Measurements from ENCODE around the gene NCKAP5.

Gene NCKAP5

DNA sequence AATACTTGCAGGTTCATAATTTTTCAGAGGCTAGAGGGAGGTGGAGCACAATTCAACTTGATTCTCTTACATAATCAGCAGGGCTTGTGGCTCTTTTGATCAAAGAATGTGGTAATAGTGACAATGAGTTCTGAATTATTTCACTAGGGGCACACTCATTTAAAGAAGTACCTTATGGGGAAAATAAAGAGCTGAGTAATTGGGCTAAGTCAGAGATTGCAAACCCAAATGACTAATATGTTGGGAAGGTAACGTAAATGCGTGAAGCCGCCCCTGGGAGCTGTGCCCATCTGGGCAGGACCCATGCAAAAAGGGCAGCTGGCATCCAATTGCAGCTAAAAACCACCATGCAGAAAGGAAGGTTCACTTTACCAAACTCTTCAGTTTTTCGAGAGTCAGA lies 35.3 kb downstream of the NCKAP5 start:
- no peak overlapping the region for H3K9ac ChIP-seq (ENCODE audit: low read length)
- H3K36me3 ChIP-seq (ENCODE audit: insufficient read depth, low read length): no peaks in the 10 kb centered on the region
- no peaks in the 10 kb centered on the region for H4K20me1 ChIP-seq (ENCODE audit: insufficient read depth, low read length)
- TF ChIP-seq, protein P1, sequence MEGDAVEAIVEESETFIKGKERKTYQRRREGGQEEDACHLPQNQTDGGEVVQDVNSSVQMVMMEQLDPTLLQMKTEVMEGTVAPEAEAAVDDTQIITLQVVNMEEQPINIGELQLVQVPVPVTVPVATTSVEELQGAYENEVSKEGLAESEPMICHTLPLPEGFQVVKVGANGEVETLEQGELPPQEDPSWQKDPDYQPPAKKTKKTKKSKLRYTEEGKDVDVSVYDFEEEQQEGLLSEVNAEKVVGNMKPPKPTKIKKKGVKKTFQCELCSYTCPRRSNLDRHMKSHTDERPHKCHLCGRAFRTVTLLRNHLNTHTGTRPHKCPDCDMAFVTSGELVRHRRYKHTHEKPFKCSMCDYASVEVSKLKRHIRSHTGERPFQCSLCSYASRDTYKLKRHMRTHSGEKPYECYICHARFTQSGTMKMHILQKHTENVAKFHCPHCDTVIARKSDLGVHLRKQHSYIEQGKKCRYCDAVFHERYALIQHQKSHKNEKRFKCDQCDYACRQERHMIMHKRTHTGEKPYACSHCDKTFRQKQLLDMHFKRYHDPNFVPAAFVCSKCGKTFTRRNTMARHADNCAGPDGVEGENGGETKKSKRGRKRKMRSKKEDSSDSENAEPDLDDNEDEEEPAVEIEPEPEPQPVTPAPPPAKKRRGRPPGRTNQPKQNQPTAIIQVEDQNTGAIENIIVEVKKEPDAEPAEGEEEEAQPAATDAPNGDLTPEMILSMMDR (IDR thresholded peaks at IDR 0.05; ENCODE audit: low read length): no peak
- no peak for TF ChIP-seq EZH2 (IDR thresholded peaks at IDR 0.05; ENCODE audit: borderline replicate concordance, low read length)
- no peak overlapping the region for H3K4me3 ChIP-seq (ENCODE audit: low read depth, low read length, poor library complexity, severe bottlenecking)
- no peaks in the 10 kb centered on the region for H3K4me1 ChIP-seq (ENCODE audit: insufficient read depth, low read length, severe bottlenecking)
- H3F3A ChIP-seq (ENCODE audit: insufficient read depth, low read length): no peaks in the 10 kb centered on the region
- no peaks in the 10 kb centered on the region for H3K9me3 ChIP-seq (ENCODE audit: low read length)
- no peaks in the 10 kb centered on the region for H3K9me2 ChIP-seq (ENCODE audit: low read depth, low read length)
- H3K27me3 ChIP-seq (ENCODE audit: insufficient read depth, low read length): no peaks in the 10 kb centered on the region
- H3K27ac ChIP-seq (ENCODE audit: low read depth, low read length, poor library complexity, severe bottlenecking): no peak overlapping the region
- H2AFZ ChIP-seq (ENCODE audit: low read length): no peak overlapping the region
- no peak overlapping the region for H3K4me2 ChIP-seq (ENCODE audit: low read length)
- H3K79me2 ChIP-seq (ENCODE audit: insufficient read depth, low read length): no peaks in the 10 kb centered on the region

DNA sequence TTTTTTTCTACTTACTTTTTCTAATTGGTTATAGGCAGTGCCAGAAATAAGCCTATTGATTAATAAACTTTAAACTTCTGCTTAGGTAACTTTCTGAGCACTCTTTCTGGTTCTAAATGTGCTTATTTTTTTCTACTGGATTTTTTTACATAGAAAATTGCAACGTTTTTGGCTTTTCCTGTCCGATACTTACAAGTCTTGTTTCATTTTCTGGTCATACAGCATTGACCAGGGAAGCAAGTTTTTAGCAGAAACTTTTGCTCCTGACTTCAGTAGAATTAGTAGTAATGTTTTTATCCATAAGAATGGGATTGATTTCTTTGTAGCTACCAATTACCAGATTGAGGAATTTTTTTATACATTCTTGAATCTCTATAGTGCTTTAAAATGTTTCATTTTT lies 36.9 kb downstream of the NCKAP5 start:
- no peak overlapping the region for H2AFZ ChIP-seq (ENCODE audit: low read length)
- H3F3A ChIP-seq (ENCODE audit: insufficient read depth, low read length): no peaks in the 10 kb centered on the region
- no peaks in the 10 kb centered on the region for H3K4me1 ChIP-seq (ENCODE audit: insufficient read depth, low read length, severe bottlenecking)
- no peaks in the 10 kb centered on the region for H3K36me3 ChIP-seq (ENCODE audit: insufficient read depth, low read length)
- H3K4me3 ChIP-seq (ENCODE audit: low read depth, low read length, poor library complexity, severe bottlenecking): no peak overlapping the region
- no peak overlapping the region for H3K9ac ChIP-seq (ENCODE audit: low read length)
- no peaks in the 10 kb centered on the region for H3K9me2 ChIP-seq (ENCODE audit: low read depth, low read length)
- H3K27ac ChIP-seq (ENCODE audit: low read depth, low read length, poor library complexity, severe bottlenecking): no peak overlapping the region
- no peak overlapping the region for H3K4me2 ChIP-seq (ENCODE audit: low read length)
- H3K79me2 ChIP-seq (ENCODE audit: insufficient read depth, low read length): no peaks in the 10 kb centered on the region
- H3K9me3 ChIP-seq (ENCODE audit: low read length): no peaks in the 10 kb centered on the region
- no peaks in the 10 kb centered on the region for H3K27me3 ChIP-seq (ENCODE audit: insufficient read depth, low read length)
- TF ChIP-seq EZH2 (IDR thresholded peaks at IDR 0.05; ENCODE audit: borderline replicate concordance, low read length): no peak
- TF ChIP-seq, protein P1 (IDR thresholded peaks at IDR 0.05; ENCODE audit: low read length): no peak
- no peaks in the 10 kb centered on the region for H4K20me1 ChIP-seq (ENCODE audit: insufficient read depth, low read length)

DNA sequence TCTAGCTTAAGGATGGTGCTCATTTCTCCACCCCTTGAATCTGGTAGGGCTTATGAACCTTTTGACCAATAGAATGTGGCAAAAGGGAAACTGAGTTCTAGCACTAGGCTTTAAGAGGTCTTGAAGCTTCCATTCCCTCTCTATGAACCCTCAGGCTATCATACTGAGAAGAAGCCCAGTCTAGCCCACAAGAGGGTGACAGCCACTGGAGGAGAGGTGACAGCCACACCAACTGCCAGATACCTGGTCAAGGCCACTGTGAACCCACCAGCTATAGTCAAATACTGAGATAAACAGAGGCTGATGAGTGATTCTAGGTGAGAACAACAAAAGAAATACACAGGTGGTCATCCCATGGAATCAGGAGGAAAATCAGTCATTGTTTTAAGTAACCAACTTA lies 37.6 kb downstream of the NCKAP5 start:
- H3K9ac ChIP-seq (ENCODE audit: low read length): no peak overlapping the region
- no peaks in the 10 kb centered on the region for H4K20me1 ChIP-seq (ENCODE audit: insufficient read depth, low read length)
- H3K4me3 ChIP-seq (ENCODE audit: low read depth, low read length, poor library complexity, severe bottlenecking): no peak overlapping the region
- no peaks in the 10 kb centered on the region for H3K9me2 ChIP-seq (ENCODE audit: low read depth, low read length)
- no peak overlapping the region for H3K27ac ChIP-seq (ENCODE audit: low read depth, low read length, poor library complexity, severe bottlenecking)
- H3K79me2 ChIP-seq (ENCODE audit: insufficient read depth, low read length): no peaks in the 10 kb centered on the region
- H2AFZ ChIP-seq (ENCODE audit: low read length): no peak overlapping the region
- TF ChIP-seq, protein P1 (IDR thresholded peaks at IDR 0.05; ENCODE audit: low read length): no peak
- no peak for TF ChIP-seq EZH2 (IDR thresholded peaks at IDR 0.05; ENCODE audit: borderline replicate concordance, low read length)
- no peaks in the 10 kb centered on the region for H3K36me3 ChIP-seq (ENCODE audit: insufficient read depth, low read length)
- no peaks in the 10 kb centered on the region for H3K4me1 ChIP-seq (ENCODE audit: insufficient read depth, low read length, severe bottlenecking)
- H3F3A ChIP-seq (ENCODE audit: insufficient read depth, low read length): no peaks in the 10 kb centered on the region
- no peaks in the 10 kb centered on the region for H3K27me3 ChIP-seq (ENCODE audit: insufficient read depth, low read length)
- no peak overlapping the region for H3K4me2 ChIP-seq (ENCODE audit: low read length)
- H3K9me3 ChIP-seq (ENCODE audit: low read length): no peaks in the 10 kb centered on the region
